ENCODE results near the gene ARHGEF17. TPM values are rescaled to one million over a fixed set of nuclear protein-coding genes. Genes with fewer than 3 reads are reported as not detected.

The ARHGEF17 gene
- total RNA-seq, 1 experiment from 2014 or later = 24.0 TPM

- no peak overlapping the region for H3K4me3 ChIP-seq (ENCODE audit: low read depth, low read length, poor library complexity, severe bottlenecking)
- no peak for DNase-seq (ENCODE audit: low spot score)
- no peak overlapping the region for H3K27ac ChIP-seq (ENCODE audit: low read depth, low read length, poor library complexity, severe bottlenecking)
- POLR2A ChIA-PET (ENCODE audit: low non-redundant PET) = no interaction called here
- no peaks in the 10 kb centered on the region for H3K27me3 ChIP-seq (replicated peaks; ENCODE audit: insufficient read depth, low read depth, low read length, poor library complexity)
- H3K36me3 ChIP-seq (ENCODE audit: insufficient read depth, low read length, poor library complexity, severe bottlenecking) = no peaks in the 10 kb centered on the region
- CTCF ChIA-PET = interaction anchor here (0.6 kb wide), 1 partner anchor 52 kb away, joined by 3 read pairs; no protein-coding TSS in a partner anchor
- no TSS peak for BruUV-seq (replicated peaks)
- intact Hi-C loops (cut with micrococcal nuclease; ENCODE audit: unreplicated experiment) = no loop called here
- no peaks in the 10 kb centered on the region for H3K4me1 ChIP-seq (ENCODE audit: insufficient read depth, low read length, poor library complexity, severe bottlenecking)
- TF ChIP-seq CTCF (conservative IDR thresholded peaks at IDR 0.05; ENCODE audit: low read depth, low read length) (no peak), EZH2 (IDR thresholded peaks at IDR 0.05; ENCODE audit: borderline replicate concordance, low read depth, low read length, poor library complexity, severe bottlenecking) (no peak)
- H3K9me3 ChIP-seq (ENCODE audit: low read depth, low read length, poor library complexity, severe bottlenecking) = no peaks in the 10 kb centered on the region
Observed at GRCh38 chr11:73283276-73284000, 24.6 kb upstream of the ARHGEF17 start.

GRCh38 chr11:73284106-73284505 lies 24.0 kb upstream of the ARHGEF17 start:
- Histone ChIP-seq H3K4me3 (ENCODE audit: low read depth, low read length, poor library complexity, severe bottlenecking) (no peak overlapping the region), H3K4me1 (ENCODE audit: insufficient read depth, low read length, poor library complexity, severe bottlenecking) (no peaks in the 10 kb centered on the region), H3K27me3 (replicated peaks; ENCODE audit: insufficient read depth, low read depth, low read length, poor library complexity) (no peaks in the 10 kb centered on the region), H3K27ac (ENCODE audit: low read depth, low read length, poor library complexity, severe bottlenecking) (no peak overlapping the region), H3K36me3 (ENCODE audit: insufficient read depth, low read length, poor library complexity, severe bottlenecking) (no peaks in the 10 kb centered on the region), H3K9me3 (ENCODE audit: low read depth, low read length, poor library complexity, severe bottlenecking) (no peaks in the 10 kb centered on the region)
- ChIA-PET POLR2A (ENCODE audit: low non-redundant PET) (no interaction called here), CTCF (no interaction called here)
- TF ChIP-seq EZH2 (IDR thresholded peaks at IDR 0.05; ENCODE audit: borderline replicate concordance, low read depth, low read length, poor library complexity, severe bottlenecking) (no peak), CTCF (conservative IDR thresholded peaks at IDR 0.05; ENCODE audit: low read depth, low read length) (no peak)
- no TSS peak for BruUV-seq (replicated peaks)
- intact Hi-C loops (cut with micrococcal nuclease; ENCODE audit: unreplicated experiment) = no loop called here
- no peak for DNase-seq (ENCODE audit: low spot score)

- DNase-seq (ENCODE audit: low spot score) = no peak
- H3K4me3 ChIP-seq (ENCODE audit: low read depth, low read length, poor library complexity, severe bottlenecking) = no peak overlapping the region
- H3K27me3 ChIP-seq (replicated peaks; ENCODE audit: insufficient read depth, low read depth, low read length, poor library complexity) = no peaks in the 10 kb centered on the region
- POLR2A ChIA-PET (ENCODE audit: low non-redundant PET) = no interaction called here
- no peak overlapping the region for H3K27ac ChIP-seq (ENCODE audit: low read depth, low read length, poor library complexity, severe bottlenecking)
- no peaks in the 10 kb centered on the region for H3K9me3 ChIP-seq (ENCODE audit: low read depth, low read length, poor library complexity, severe bottlenecking)
- CTCF ChIA-PET = no interaction called here
- no peaks in the 10 kb centered on the region for H3K4me1 ChIP-seq (ENCODE audit: insufficient read depth, low read length, poor library complexity, severe bottlenecking)
- TF ChIP-seq EZH2 (IDR thresholded peaks at IDR 0.05; ENCODE audit: borderline replicate concordance, low read depth, low read length, poor library complexity, severe bottlenecking) (no peak), CTCF (conservative IDR thresholded peaks at IDR 0.05; ENCODE audit: low read depth, low read length) (no peak)
- H3K36me3 ChIP-seq (ENCODE audit: insufficient read depth, low read length, poor library complexity, severe bottlenecking) = no peaks in the 10 kb centered on the region
- BruUV-seq (replicated peaks) = no TSS peak
- intact Hi-C loops (cut with micrococcal nuclease; ENCODE audit: unreplicated experiment) = no loop called here
Observed at GRCh38 chr11:73285721-73286120, 22.4 kb upstream of the ARHGEF17 start.

All from A673 (cell line).